Bronchial epithelial cell (primary cell): ENCODE measurements around the gene CCDC149. TPM values are rescaled to one million over a fixed set of nuclear protein-coding genes. Genes with fewer than 3 reads are reported as not detected.

Source experiments
- DNase-seq: peaks from one replicate; pipeline ENCODE4 v3.0.0-alpha.2; 2010; ENCODE audit warnings: low read depth
- FAIRE-seq: peaks from 2 replicates; lab custom pipeline; 2011; peaks lifted over from hg19 to GRCh38; lab: Jason Lieb, UNC
- H3K27me3 ChIP-seq: 2 replicates; pipeline ENCODE4 v1.5.1; 2011; ENCODE audit warnings: low read length; ENCODE audit not compliant: control insufficient read depth, insufficient read depth
- H3K36me3 ChIP-seq: 2 replicates; pipeline ENCODE4 v1.5.1; 2011; ENCODE audit warnings: low read length; ENCODE audit not compliant: control insufficient read depth, insufficient read depth
- H3K4me3 ChIP-seq: 2 replicates; pipeline ENCODE4 v1.5.1; 2011; ENCODE audit warnings: mild to moderate bottlenecking, low read depth, low read length, control low read depth
- total RNA-seq: library from RNA; depleted of rRNA; stranded (reverse); fragments of >200 nt; gene quantifications from 2 replicates; pipeline ENCODE4 v1.2.1, GENCODE V29; 2014
- TF ChIP-seq, protein P1 (sequence below): IDR thresholded peaks from 2 replicates; pipeline ENCODE4 v1.5.1; 2011; ENCODE audit warnings: mild to moderate bottlenecking, moderate library complexity, low read length, control low read depth, inconsistent platforms; ENCODE audit not compliant: insufficient read depth, severe bottlenecking

Gene CCDC149
- total RNA-seq, 1 donor from 2014 or later: 4.2 TPM

DNA sequence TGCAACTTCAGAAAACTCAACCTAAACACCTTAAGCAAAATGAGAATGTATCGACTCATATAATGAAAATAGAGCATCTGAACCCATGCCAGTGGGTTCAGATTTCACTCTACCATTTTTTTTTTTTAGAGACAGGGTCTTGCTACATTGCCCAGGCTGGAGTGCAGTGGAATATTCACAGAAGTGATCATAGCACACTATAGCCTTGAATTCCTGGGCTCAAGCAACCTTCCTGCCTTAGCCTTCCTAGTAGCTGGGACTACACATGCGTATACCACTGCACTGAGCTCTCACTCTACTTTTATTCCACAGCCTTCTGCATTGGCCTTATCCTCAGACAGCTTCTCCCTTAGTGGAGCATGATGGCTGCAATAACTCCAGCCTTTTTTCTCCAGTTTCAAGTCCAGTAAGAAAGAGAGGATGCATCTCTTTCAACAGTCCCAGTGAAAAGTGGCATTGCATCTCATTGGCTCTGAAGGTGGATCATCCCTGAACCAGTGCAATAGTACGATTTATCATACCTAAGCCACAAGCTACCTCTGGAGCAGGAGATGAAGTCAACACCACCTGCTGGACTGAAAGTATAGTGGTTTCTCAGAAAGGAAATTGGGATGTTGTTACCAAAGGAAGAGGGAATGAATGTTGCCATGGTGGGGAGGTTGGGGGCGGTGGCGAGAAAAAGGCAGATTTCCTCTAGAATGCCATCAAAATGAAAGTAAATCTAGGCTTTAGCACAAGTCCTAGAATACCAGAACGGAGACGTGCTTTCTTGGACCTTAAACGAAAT, 119.4 kb downstream of the CCDC149 start:
- no peaks in the 10 kb centered on the region for H3K36me3 ChIP-seq
- DNase-seq: peak; percentile 55
- H3K27me3 ChIP-seq: peaks cover 7% of the 10 kb centered on the region
- FAIRE-seq: no peak
- TF ChIP-seq, protein P1, sequence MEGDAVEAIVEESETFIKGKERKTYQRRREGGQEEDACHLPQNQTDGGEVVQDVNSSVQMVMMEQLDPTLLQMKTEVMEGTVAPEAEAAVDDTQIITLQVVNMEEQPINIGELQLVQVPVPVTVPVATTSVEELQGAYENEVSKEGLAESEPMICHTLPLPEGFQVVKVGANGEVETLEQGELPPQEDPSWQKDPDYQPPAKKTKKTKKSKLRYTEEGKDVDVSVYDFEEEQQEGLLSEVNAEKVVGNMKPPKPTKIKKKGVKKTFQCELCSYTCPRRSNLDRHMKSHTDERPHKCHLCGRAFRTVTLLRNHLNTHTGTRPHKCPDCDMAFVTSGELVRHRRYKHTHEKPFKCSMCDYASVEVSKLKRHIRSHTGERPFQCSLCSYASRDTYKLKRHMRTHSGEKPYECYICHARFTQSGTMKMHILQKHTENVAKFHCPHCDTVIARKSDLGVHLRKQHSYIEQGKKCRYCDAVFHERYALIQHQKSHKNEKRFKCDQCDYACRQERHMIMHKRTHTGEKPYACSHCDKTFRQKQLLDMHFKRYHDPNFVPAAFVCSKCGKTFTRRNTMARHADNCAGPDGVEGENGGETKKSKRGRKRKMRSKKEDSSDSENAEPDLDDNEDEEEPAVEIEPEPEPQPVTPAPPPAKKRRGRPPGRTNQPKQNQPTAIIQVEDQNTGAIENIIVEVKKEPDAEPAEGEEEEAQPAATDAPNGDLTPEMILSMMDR: peak; percentile 55
- H3K4me3 ChIP-seq: no peak overlapping the region

DNA sequence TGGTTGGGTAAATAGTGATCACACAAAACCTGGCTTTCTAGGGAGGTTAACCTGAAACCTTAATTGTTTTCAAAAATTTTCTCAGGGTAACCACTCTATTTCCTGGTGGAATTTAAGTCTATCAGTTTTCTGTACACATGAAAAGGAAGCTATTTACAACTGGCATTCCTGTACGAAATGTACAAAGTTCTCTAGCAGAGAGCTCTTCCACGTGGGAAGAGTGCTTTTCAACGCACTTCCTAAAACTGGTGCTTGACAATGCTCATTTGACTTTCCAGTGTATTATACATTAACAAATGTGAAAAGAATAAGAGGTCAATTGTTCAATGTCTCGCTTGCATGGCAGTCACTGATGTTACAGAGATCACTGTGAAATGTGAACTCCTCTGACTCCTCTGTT, 120.3 kb downstream of the CCDC149 start:
- TF ChIP-seq, protein P1: no peak
- FAIRE-seq (no peak), DNase-seq (no peak)
- peaks cover 7% of the 10 kb centered on the region for H3K27me3 ChIP-seq
- no peak overlapping the region for H3K4me3 ChIP-seq
- H3K36me3 ChIP-seq: no peaks in the 10 kb centered on the region

DNA sequence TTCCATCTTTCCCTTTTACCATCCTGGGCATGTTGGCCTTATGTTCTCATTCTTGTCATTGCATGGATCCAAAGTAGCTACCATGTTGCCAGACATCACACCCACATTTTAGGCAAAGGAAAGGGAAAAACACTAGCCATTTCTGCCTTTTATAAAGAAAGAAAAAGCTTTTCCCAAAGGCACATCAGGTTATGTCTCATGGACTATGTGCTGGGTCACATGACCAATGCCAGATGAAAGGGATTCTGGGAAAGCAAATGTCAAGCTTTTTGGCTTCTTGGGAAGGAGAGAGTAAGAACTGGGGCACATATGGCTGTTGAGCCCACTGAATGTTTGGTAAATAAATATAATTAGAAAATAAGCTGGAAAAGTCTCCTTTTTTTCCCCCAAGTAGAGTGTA, 121.8 kb downstream of the CCDC149 start:
- no peak for FAIRE-seq
- Histone ChIP-seq H3K27me3 (peaks cover 4% of the 10 kb centered on the region), H3K36me3 (no peaks in the 10 kb centered on the region), H3K4me3 (no peak overlapping the region)
- DNase-seq: no peak
- TF ChIP-seq, protein P1: no peak

DNA sequence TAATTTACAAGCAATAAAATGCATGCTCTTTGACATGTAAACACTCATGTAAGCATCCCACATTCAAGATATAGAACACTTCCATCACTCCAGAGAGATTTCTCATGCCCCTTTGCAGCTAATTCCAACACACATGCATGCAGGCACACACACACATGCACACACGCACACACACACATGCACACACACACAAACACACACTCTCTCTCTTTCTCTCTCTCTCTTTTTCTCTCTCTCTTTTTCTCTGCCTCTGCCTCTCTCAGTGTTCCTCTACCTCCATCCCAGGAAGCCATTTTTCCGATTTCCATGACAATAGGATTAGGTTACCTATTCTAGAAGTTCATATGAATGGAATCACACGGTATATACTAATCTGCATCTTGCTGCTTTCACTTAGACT, 129.3 kb downstream of the CCDC149 start:
- Histone ChIP-seq H3K27me3 (no peaks in the 10 kb centered on the region), H3K4me3 (no peak overlapping the region), H3K36me3 (no peaks in the 10 kb centered on the region)
- TF ChIP-seq, protein P1: no peak
- DNase-seq (no peak), FAIRE-seq (no peak)

DNA sequence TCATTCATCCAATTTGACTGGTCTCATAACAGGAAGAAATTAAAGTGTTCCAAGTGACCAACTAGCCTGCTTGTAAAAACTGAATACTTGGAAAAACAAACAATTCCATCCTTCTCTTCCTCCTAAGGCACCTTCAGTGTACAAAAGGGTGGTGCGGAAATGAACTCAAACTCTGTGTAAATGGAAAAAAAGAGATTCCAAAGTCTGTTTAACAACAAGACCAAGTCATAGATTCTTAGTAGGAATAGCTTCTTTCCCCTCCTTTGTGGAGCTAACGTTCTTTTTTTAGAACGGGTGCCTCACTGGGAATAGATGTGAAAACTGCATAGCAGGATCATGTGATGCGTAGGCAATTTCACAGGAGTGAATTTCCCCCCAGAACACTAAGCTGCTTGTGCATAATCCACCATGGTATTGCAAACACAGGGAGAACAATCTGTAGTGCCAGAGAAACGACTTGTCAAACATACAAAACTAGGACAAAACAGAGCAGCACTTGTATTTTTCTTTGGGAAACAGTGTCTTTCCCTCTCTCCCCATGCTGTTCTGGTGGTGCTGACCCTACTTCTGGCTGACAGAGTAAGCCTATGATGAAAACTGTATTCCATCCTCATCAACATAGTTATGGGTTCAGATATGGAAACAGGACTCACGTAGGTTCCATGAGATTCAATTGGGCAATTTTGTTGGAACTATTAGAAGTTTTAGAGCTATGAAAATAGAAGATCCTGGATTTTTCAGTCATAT, 130.7 kb downstream of the CCDC149 start:
- no peaks in the 10 kb centered on the region for H3K27me3 ChIP-seq
- H3K4me3 ChIP-seq: no peak overlapping the region
- H3K36me3 ChIP-seq: no peaks in the 10 kb centered on the region
- FAIRE-seq (no peak), DNase-seq (no peak)
- TF ChIP-seq, protein P1: no peak
